ENCODE data around the gene CSNK2A2.

CSNK2A2 gene

GRCh38 chr16:58129097-58129936 is 68.6 kb downstream of the CSNK2A2 start, which contains the start of gene CFAP20:
TSS of gene CFAP20 (minus strand) at chr16:58129381. CDS start at chr16:58129115, 266 bp downstream.
- peak; percentile 97 for FAIRE-seq

GRCh38 chr16:58128711-58129096 is 69.2 kb downstream of the CSNK2A2 start:
- FAIRE-seq, result no peak

- no peak for FAIRE-seq
Observed at GRCh38 chr16:58128181-58128631, 69.7 kb downstream of the CSNK2A2 start.

GRCh38 chr16:58127634-58128033 is 70.3 kb downstream of the CSNK2A2 start:
- no peak for FAIRE-seq

- FAIRE-seq, result no peak
Observed at GRCh38 chr16:58127033-58127556, 70.8 kb downstream of the CSNK2A2 start.

- FAIRE-seq, result no peak
Observed at GRCh38 chr16:58126451-58126961, 71.4 kb downstream of the CSNK2A2 start.

GRCh38 chr16:58125781-58126335 is 72.0 kb downstream of the CSNK2A2 start:
- FAIRE-seq, result no peak

GRCh38 chr16:58125041-58125440 is 72.9 kb downstream of the CSNK2A2 start:
- FAIRE-seq, result no peak

- no peak for FAIRE-seq
Observed at GRCh38 chr16:58124601-58124915, 73.3 kb downstream of the CSNK2A2 start.

GRCh38 chr16:58123896-58124600 is 73.9 kb downstream of the CSNK2A2 start:
- no peak for FAIRE-seq

GRCh38 chr16:58121132-58121531 is 76.8 kb downstream of the CSNK2A2 start:
- FAIRE-seq, result no peak

GRCh38 chr16:58120234-58120633 is 77.7 kb downstream of the CSNK2A2 start:
- no peak for FAIRE-seq

- no peak for FAIRE-seq
Observed at GRCh38 chr16:58119509-58119845, 78.4 kb downstream of the CSNK2A2 start.

GRCh38 chr16:58118801-58119508 is 79.0 kb downstream of the CSNK2A2 start:
- FAIRE-seq, result no peak

- FAIRE-seq, result no peak
Observed at GRCh38 chr16:58116529-58116928, 81.4 kb downstream of the CSNK2A2 start.

GRCh38 chr16:58116081-58116480 is 81.8 kb downstream of the CSNK2A2 start:
- FAIRE-seq, result no peak

- no peak for FAIRE-seq
Observed at GRCh38 chr16:58114827-58115825, 82.8 kb downstream of the CSNK2A2 start.

- no peak for FAIRE-seq
Observed at GRCh38 chr16:58111302-58111627, 86.6 kb downstream of the CSNK2A2 start.

- no peak for FAIRE-seq
Observed at GRCh38 chr16:58110571-58111301, 87.2 kb downstream of the CSNK2A2 start.

- FAIRE-seq, result no peak
Observed at GRCh38 chr16:58109881-58110280, 88.0 kb downstream of the CSNK2A2 start.

- FAIRE-seq, result no peak
Observed at GRCh38 chr16:58109330-58109729, 88.6 kb downstream of the CSNK2A2 start.

Data from A204.1 (cell line).